ENCODE results near the gene NOP9.

DNA sequence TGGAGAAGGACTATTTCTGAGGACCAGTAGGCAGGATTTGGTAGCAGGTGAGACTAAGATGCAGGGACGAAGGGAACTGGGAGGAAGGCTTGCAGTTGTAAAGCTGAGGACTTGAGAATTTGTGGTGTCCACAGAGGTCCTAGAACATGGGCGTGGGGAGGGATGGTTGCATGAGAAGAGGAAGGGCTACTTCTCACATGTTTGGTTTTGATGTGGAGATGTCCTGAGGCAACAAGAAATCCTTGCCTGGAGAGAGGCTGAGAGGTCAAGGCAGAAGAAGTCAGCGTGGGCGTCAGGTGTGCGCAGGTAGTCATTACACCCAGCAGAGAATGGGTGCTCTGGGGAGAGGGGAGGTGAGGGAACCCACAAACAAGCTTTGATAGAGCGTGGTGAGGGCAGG is 22.6 kb upstream of the NOP9 start:
- TF ChIP-seq, protein P1, sequence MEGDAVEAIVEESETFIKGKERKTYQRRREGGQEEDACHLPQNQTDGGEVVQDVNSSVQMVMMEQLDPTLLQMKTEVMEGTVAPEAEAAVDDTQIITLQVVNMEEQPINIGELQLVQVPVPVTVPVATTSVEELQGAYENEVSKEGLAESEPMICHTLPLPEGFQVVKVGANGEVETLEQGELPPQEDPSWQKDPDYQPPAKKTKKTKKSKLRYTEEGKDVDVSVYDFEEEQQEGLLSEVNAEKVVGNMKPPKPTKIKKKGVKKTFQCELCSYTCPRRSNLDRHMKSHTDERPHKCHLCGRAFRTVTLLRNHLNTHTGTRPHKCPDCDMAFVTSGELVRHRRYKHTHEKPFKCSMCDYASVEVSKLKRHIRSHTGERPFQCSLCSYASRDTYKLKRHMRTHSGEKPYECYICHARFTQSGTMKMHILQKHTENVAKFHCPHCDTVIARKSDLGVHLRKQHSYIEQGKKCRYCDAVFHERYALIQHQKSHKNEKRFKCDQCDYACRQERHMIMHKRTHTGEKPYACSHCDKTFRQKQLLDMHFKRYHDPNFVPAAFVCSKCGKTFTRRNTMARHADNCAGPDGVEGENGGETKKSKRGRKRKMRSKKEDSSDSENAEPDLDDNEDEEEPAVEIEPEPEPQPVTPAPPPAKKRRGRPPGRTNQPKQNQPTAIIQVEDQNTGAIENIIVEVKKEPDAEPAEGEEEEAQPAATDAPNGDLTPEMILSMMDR (IDR thresholded peaks at IDR 0.05), result no peak
- TF ChIP-seq EP300 (IDR thresholded peaks at IDR 0.05; ENCODE audit: low read depth), result no peak

All from transverse colon (tissue), 3 donors.